SU-DHL-6 (cell line): ENCODE measurements around the gene MADCAM1.

Experiments used
- H2AFZ ChIP-seq: fragments of 200-600 bp; sonication (generic); 2 replicates; pipeline ENCODE4 v1.6.1; 2014; ENCODE audit warnings: low read depth, mild to moderate bottlenecking, moderate library complexity, mixed read lengths, antibody characterized with exemption, low read length; ENCODE audit not compliant: severe bottlenecking
- H3F3A ChIP-seq: fragments of 200-600 bp; shearing (Covaris generic); 2 replicates; pipeline ENCODE4 v1.6.0; 2016; ENCODE audit warnings: antibody characterized with exemption, mild to moderate bottlenecking; ENCODE audit not compliant: insufficient read depth
- H3K27ac ChIP-seq: fragments of 200-600 bp; sonication (generic); 2 replicates; pipeline ENCODE4 v1.5.1; 2016; ENCODE audit warnings: low read depth, mild to moderate bottlenecking, low read length, moderate library complexity, mixed read lengths
- H3K27me3 ChIP-seq: fragments of 200-600 bp; sonication (generic), shearing (Covaris generic); 2 replicates; pipeline ENCODE4 v1.6.0; 2014; ENCODE audit warnings: mild to moderate bottlenecking, low read length
- H3K36me3 ChIP-seq: fragments of 200-600 bp; sonication (generic); 2 replicates; pipeline ENCODE4 v1.6.1; 2014; ENCODE audit warnings: mild to moderate bottlenecking, low read length, mixed read lengths
- H3K4me2 ChIP-seq: fragments of 300-600, 200-600 bp; shearing (Covaris generic), sonication (generic); 2 replicates; pipeline ENCODE4 v1.6.0; 2014; ENCODE audit warnings: low read length, low read depth, mild to moderate bottlenecking; ENCODE audit not compliant: poor library complexity, severe bottlenecking
- H3K4me3 ChIP-seq: fragments of 200-600 bp; sonication (generic); 2 replicates; pipeline ENCODE4 v1.5.1; 2014; ENCODE audit warnings: antibody characterized with exemption, low read length, mild to moderate bottlenecking, mixed read lengths; ENCODE audit not compliant: insufficient read depth, poor library complexity, severe bottlenecking
- H3K79me2 ChIP-seq: fragments of 200-600 bp; sonication (generic); 2 replicates; pipeline ENCODE4 v1.6.1; 2014; ENCODE audit warnings: mild to moderate bottlenecking, low read length, moderate library complexity; ENCODE audit not compliant: insufficient read depth
- H3K9ac ChIP-seq: fragments of 200-600 bp; sonication (generic); 2 replicates; pipeline ENCODE4 v1.7.0; 2014; ENCODE audit warnings: mild to moderate bottlenecking, low read length
- H3K9me2 ChIP-seq: fragments of 200-600 bp; sonication (generic); replicated peaks from 2 replicates; pipeline ENCODE4 v1.6.1; 2014; ENCODE audit warnings: low read length; ENCODE audit not compliant: insufficient read depth
- H3K9me3 ChIP-seq: fragments of 200-600 bp; sonication (generic); 2 replicates; pipeline ENCODE4 v1.6.1; 2014; ENCODE audit warnings: low read length, mixed read lengths; ENCODE audit not compliant: insufficient read depth
- H4K20me1 ChIP-seq: fragments of 200-600 bp; sonication (generic); 2 replicates; pipeline ENCODE4 v1.6.1; 2014; ENCODE audit warnings: low read depth, mild to moderate bottlenecking, antibody characterized with exemption, low read length, moderate library complexity, mixed read lengths
- EZH2phosphoT487 ChIP-seq: fragments of 200-600 bp; sonication (generic), shearing (Covaris generic); conservative IDR thresholded peaks from 2 replicates; pipeline ENCODE4 v1.6.1; 2018; ENCODE audit warnings: mild to moderate bottlenecking, antibody characterized with exemption, low read length, moderate library complexity, mixed read lengths
- TF ChIP-seq, protein P1 (sequence below): fragments of 200-600 bp; sonication (generic); IDR thresholded peaks from one replicate; pipeline ENCODE4 v1.5.1; 2017; ENCODE audit warnings: antibody characterized with exemption, mild to moderate bottlenecking, low read length, moderate library complexity; ENCODE audit not compliant: insufficient read depth, poor library complexity, severe bottlenecking

The MADCAM1 gene

DNA sequence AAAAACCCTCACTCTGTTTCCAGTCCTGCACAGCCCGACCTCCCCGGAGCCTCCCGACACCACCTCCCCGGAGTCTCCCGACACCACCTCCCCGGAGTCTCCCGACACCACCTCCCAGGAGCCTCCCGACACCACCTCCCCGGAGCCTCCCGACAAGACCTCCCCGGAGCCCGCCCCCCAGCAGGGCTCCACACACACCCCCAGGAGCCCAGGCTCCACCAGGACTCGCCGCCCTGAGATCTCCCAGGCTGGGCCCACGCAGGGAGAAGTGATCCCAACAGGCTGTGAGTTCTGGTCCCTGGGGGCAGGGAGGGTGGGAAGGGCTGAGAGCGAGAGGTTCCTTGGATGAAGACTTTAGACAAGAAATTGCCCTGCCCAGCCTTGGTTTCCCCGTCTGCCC is 5.4 kb downstream of the MADCAM1 start:
- Histone ChIP-seq H3K79me2 (no peaks in the 10 kb centered on the region), H3K27ac (no peak overlapping the region), H3K9ac (no peak overlapping the region), H3K27me3 (no peaks in the 10 kb centered on the region), H3K9me2 (no peaks in the 10 kb centered on the region), H3K4me3 (no peak overlapping the region), H4K20me1 (no peaks in the 10 kb centered on the region), H3K36me3 (no peaks in the 10 kb centered on the region), H3K9me3 (no peaks in the 10 kb centered on the region), H3K4me2 (no peak overlapping the region), H3F3A (no peaks in the 10 kb centered on the region), H2AFZ (no peak overlapping the region)
- TF ChIP-seq, protein P1, sequence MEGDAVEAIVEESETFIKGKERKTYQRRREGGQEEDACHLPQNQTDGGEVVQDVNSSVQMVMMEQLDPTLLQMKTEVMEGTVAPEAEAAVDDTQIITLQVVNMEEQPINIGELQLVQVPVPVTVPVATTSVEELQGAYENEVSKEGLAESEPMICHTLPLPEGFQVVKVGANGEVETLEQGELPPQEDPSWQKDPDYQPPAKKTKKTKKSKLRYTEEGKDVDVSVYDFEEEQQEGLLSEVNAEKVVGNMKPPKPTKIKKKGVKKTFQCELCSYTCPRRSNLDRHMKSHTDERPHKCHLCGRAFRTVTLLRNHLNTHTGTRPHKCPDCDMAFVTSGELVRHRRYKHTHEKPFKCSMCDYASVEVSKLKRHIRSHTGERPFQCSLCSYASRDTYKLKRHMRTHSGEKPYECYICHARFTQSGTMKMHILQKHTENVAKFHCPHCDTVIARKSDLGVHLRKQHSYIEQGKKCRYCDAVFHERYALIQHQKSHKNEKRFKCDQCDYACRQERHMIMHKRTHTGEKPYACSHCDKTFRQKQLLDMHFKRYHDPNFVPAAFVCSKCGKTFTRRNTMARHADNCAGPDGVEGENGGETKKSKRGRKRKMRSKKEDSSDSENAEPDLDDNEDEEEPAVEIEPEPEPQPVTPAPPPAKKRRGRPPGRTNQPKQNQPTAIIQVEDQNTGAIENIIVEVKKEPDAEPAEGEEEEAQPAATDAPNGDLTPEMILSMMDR: no peak
- TF ChIP-seq EZH2phosphoT487: no peak

DNA sequence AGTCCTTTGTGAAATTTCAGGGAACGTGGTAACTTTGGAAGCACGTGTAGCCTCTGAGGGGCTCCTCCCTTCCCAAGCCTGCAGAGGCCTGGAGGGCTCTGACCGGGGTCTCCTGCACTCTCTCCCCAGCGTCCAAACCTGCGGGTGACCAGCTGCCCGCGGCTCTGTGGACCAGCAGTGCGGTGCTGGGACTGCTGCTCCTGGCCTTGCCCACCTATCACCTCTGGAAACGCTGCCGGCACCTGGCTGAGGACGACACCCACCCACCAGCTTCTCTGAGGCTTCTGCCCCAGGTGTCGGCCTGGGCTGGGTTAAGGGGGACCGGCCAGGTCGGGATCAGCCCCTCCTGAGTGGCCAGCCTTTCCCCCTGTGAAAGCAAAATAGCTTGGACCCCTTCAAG is 8.3 kb downstream of the MADCAM1 start:
- H3K4me2 ChIP-seq: no peak overlapping the region
- no peak overlapping the region for H3K9ac ChIP-seq
- no peaks in the 10 kb centered on the region for H3K9me3 ChIP-seq
- H3K27me3 ChIP-seq: no peaks in the 10 kb centered on the region
- no peaks in the 10 kb centered on the region for H3F3A ChIP-seq
- H3K4me3 ChIP-seq: no peak overlapping the region
- no peak overlapping the region for H3K27ac ChIP-seq
- H3K79me2 ChIP-seq: no peaks in the 10 kb centered on the region
- TF ChIP-seq, protein P1: no peak
- TF ChIP-seq EZH2phosphoT487: no peak
- H4K20me1 ChIP-seq: no peaks in the 10 kb centered on the region
- no peaks in the 10 kb centered on the region for H3K36me3 ChIP-seq
- no peaks in the 10 kb centered on the region for H3K9me2 ChIP-seq
- H2AFZ ChIP-seq: no peak overlapping the region

DNA sequence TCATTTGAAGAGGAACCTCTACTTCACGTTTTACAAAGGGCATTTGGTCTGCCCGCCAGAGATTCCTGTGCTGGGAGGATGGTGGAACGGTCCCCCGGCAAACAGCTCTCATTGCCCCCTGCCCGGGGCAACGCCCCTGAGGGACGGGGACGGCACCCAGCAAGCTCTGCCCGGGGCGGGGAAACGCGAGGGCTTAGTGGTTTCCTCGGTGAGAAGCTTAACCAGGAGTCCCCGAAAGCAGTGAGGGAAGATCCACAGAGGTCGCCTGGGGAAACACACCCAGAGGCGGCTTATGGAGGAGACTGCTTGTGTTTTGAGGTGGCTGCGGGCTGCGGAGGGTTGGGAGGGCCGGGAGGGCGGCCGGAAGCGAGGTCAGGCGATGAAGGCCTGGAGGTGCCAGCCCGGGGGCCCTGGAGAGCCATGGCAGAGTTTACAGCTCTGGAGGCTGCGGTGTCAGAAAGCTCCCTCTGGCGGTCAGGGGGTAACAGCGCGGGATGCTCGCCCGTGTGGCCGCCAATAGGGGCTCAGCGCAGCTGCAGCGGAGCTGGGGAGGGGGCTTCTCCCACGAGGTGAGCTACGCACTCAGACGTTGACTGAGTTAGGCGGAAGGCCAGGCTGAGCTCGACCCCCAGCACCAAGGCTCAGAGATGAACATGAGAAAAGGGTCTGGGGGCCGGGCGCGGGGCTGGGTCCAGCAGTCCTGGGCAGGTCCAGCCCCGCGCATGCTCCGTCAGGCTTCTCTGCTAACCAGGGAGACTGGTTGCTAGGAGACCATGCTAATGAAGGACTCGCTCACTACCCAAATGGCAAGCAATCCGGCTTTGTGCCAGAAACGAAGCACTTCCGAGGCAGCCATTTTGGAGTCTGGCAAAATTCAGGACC is 10.4 kb downstream of the MADCAM1 start:
- Histone ChIP-seq H3K79me2 (no peaks in the 10 kb centered on the region), H3K9me2 (no peaks in the 10 kb centered on the region), H3K4me2 (peak overlapping the region; percentile 91), H2AFZ (peak overlapping the region; percentile 98), H4K20me1 (no peaks in the 10 kb centered on the region), H3K27me3 (no peaks in the 10 kb centered on the region), H3K27ac (peak overlapping the region; percentile 88), H3K9ac (peak overlapping the region; percentile 81), H3F3A (peaks cover 10% of the 10 kb centered on the region), H3K4me3 (peak overlapping the region; percentile 70), H3K9me3 (no peaks in the 10 kb centered on the region), H3K36me3 (no peaks in the 10 kb centered on the region)
- TF ChIP-seq, protein P1: peak; percentile 95
- no peak for TF ChIP-seq EZH2phosphoT487
